RWPE2 (cell line): ENCODE data around the gene CCS.
A peak's percentile ranks its signal among the peaks of the same experiment; 100 is the strongest.
"Not testable (repeated sequence)": the region's sequence is repeated elsewhere in the genome, so short reads cannot be mapped to it uniquely, and the experiment has no call there.

Experiments
- ATAC-seq: fragments of 200-7000 bp; cut with Tn5 transposase; 3 replicates; pipeline ENCODE4 v1.9.1; 2021; ENCODE audit warnings: low read depth
- DNase-seq: peaks from one replicate; pipeline ENCODE4 v3.0.0-alpha.2; 2020; ENCODE audit warnings: low spot score
- H3K27ac ChIP-seq: fragments of 450-650 bp; 2 replicates; pipeline ENCODE4 v1.5.1; 2017; ENCODE audit warnings: mild to moderate bottlenecking; ENCODE audit not compliant: poor library complexity, severe bottlenecking
- H3K27me3 ChIP-seq: fragments of 250-450 bp; sonication (Bioruptor Pico); 2 replicates; pipeline ENCODE4 v1.5.1; 2021; ENCODE audit warnings: mild to moderate bottlenecking, moderate library complexity; ENCODE audit not compliant: insufficient read depth, poor library complexity, severe bottlenecking
- H3K36me3 ChIP-seq: fragments of 250-450 bp; sonication (Bioruptor Pico); 2 replicates; pipeline ENCODE4 v1.5.1; 2020; ENCODE audit warnings: low read depth, mild to moderate bottlenecking, moderate library complexity
- H3K4me1 ChIP-seq: fragments of 250-450 bp; sonication (Bioruptor Pico); 2 replicates; pipeline ENCODE4 v1.5.1; 2021; ENCODE audit warnings: mild to moderate bottlenecking, moderate library complexity; ENCODE audit not compliant: insufficient read depth, poor library complexity, severe bottlenecking
- H3K4me3 ChIP-seq: fragments of 250-450 bp; sonication (Bioruptor Pico); 2 replicates; pipeline ENCODE4 v1.5.1; 2021; ENCODE audit warnings: mild to moderate bottlenecking, moderate library complexity; ENCODE audit not compliant: severe bottlenecking
- H3K9me3 ChIP-seq: fragments of 250-450 bp; sonication (Bioruptor Pico); 2 replicates; pipeline ENCODE4 v1.5.1; 2021; ENCODE audit warnings: mild to moderate bottlenecking, moderate library complexity; ENCODE audit not compliant: severe bottlenecking
- CTCF ChIP-seq: fragments of 450-650 bp; IDR thresholded peaks from one replicate; pipeline ENCODE4 v1.5.1; 2017; ENCODE audit warnings: mild to moderate bottlenecking, moderate library complexity; ENCODE audit not compliant: poor library complexity, severe bottlenecking

CCS gene

DNA sequence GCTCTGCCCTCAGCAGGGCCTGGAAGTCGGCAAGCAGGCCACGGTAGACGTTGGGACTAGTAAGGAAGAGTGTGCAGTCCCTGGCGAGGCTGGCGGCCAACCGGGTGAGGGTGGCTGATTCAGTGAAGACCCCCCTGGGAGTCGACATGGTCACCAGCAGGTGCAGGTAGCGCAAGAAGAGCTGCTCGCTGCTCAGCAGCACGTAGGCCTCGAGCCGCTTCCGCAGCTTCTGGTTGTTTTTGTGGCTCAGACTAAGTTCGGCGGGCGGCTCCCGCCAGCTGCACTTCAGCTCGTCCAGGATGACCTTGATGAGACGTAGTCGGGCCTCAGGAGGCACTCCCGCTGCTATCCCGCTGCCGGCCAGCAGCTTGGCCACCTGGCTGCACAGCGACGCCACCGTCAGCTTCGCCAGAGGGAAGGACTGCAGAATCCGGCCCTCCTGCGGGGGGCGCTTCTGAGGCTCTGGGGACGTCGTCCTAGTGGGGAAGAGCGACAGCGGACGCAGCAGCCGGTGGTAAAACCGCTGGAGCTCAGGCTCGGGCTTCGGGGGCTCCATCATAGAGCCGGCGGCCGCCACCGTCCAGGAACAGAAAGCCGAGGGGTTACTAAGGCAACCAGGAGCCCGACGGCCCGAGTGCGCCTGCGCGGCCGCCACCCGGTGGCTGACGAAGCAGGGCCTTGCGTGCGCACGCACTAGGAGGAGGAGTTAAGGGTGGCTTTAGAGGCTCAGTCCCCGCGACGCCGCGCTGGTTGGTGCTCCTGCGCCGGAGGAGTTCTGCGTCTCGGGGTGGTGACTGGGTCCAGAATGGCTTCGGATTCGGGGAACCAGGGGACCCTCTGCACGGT is at the start of gene CCS, which contains the start of gene CCDC87:
TSS of gene CCS (plus strand) at position 729 of the 846 bp plus-strand sequence. CDS start at position 806, 77 bp downstream.
TSS of gene CCDC87 (minus strand) at position 607 of the 846 bp plus-strand sequence. CDS start at position 559, 48 bp downstream.
- peak; percentile 95 for ATAC-seq
- no peaks in the 10 kb centered on the region for H3K36me3 ChIP-seq
- no peaks in the 10 kb centered on the region for H3K9me3 ChIP-seq
- no peak within 1 kb of the TSS for H3K27ac ChIP-seq
- peak within 1 kb of the TSS; percentile 49 for H3K4me3 ChIP-seq
- no peaks in the 10 kb centered on the region for H3K27me3 ChIP-seq
- peak; percentile 55 for TF ChIP-seq CTCF
- DNase-seq, result peak; percentile 95
- H3K4me1 ChIP-seq, result no peaks in the 10 kb centered on the region

DNA sequence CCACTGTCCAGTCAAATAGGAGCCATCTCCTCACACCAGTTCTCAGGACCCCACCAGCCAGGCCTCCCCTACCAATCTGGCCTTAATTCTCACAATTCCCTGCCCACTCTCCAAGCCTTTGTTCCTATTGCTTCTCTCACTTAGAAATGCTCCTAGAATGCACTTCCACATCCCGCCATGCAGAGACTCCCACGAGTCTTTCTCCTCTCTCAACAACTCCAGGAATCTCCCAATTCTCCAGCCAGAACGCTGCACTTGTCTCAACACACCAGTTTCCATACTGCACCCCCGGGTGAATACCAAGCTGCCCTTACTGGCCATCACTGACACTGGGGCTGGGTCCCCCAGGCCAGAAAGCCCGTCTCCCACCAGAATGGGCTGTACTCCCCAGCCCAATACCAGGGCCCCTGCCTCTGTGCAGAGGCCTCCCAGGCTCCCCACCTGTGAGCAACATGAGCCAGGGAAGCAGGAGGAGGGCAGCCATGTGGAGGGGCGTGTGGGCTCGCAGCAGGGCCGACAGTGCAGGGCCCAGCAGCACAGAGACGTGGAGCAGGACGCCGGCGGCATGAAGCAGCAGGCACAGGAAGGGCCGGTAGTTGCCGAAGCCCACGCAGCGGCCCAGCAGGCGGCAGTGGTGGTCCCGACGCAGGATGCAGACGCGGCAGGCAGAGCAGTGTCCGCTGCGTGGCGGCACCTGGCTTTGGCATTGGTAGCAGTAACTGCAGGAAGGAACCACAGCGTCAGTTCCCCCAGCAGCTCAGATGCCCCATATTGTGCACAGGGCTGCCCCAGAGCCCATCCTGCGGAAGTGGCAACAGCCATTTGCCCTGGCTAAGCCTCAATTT is 49.5 kb upstream of the CCS start:
- TF ChIP-seq CTCF, result no peak

GRCh38 chr11:66544952-66545351 is 48.0 kb upstream of the CCS start:
- not testable (repeated sequence) for H3K9me3 ChIP-seq, H3K27me3 ChIP-seq, DNase-seq, H3K36me3 ChIP-seq, H3K4me1 ChIP-seq, H3K27ac ChIP-seq, ATAC-seq
- H3K4me3 ChIP-seq, result peak overlapping the region; percentile 78

More for the DNA sequence above, 49.5 kb upstream of the CCS start:
- H3K36me3 ChIP-seq, result no peaks in the 10 kb centered on the region
- ATAC-seq, result no peak
- no peaks in the 10 kb centered on the region for H3K9me3 ChIP-seq
- no peak overlapping the region for H3K27ac ChIP-seq
- H3K4me1 ChIP-seq, result no peaks in the 10 kb centered on the region
- H3K4me3 ChIP-seq, result no peak overlapping the region
- DNase-seq, result no peak
- no peaks in the 10 kb centered on the region for H3K27me3 ChIP-seq

DNA sequence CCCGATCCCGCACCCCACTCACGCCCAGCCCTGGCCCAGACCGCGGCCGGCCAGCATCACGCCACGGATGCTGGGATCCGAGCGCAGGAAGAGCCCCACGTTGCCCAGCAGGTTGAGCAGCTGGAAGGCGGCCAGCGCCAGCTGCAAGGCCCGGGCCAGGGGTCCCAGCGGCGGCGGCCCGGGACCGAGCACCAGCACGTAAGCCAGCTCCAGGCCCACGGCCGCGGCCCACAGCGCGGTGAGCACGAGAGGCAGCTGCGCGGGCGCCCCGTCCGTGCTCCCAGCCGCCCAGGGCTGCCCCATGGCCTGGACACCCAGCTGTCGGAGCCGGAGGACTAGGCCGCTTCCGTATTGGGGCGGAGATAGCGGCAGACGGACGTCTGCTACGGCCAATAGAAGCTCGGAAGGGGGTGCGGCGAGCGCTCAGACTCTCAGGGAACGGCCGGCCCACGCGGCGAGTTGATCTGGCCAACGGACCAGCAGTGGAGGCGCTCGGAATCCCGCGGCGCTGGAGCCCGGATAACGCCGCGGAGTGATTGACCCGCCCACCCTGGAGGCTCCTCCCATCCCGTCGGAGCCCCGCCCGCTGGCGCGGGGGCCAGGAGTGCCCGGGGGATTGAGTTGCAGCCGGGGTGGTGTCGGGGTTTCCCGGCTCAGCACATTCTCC is 47.2 kb upstream of the CCS start, which contains the start of gene ZDHHC24:
TSS of gene ZDHHC24 (minus strand) at position 348 of the 667 bp plus-strand sequence. CDS start at position 303, 45 bp downstream.
- Histone ChIP-seq H3K36me3 (no peaks in the 10 kb centered on the region), H3K27ac (no peak within 1 kb of the TSS)
- peak; percentile 97 for DNase-seq

More for the DNA sequence above, 47.2 kb upstream of the CCS start, which contains the start of gene ZDHHC24:
- ATAC-seq, result peak; percentile 98
- Histone ChIP-seq H3K4me3 (peak within 1 kb of the TSS; percentile 78), H3K9me3 (no peaks in the 10 kb centered on the region), H3K27me3 (no peaks in the 10 kb centered on the region), H3K4me1 (no peaks in the 10 kb centered on the region)
- no peak for TF ChIP-seq CTCF
